SK-N-SH treated with all-trans-retinoic acid at 6 μM for 48 hours (cell line): ENCODE measurements around the gene PLEKHG4.

Experiments used
- ARNTL ChIP-seq: fragments of 450-650 bp; formaldehyde crosslinking; IDR thresholded peaks from 2 replicates; pipeline ENCODE4 v1.5.0; 2020; ENCODE audit warnings: low read depth, mild to moderate bottlenecking, moderate library complexity, borderline replicate concordance
- BACH2 ChIP-seq: fragments of 250-450 bp; sonication (Bioruptor Pico); IDR thresholded peaks from 2 replicates; pipeline ENCODE4 v1.9.0; 2021; ENCODE audit warnings: mild to moderate bottlenecking, borderline replicate concordance
- CSDC2 ChIP-seq: fragments of 250-450 bp; sonication (Bioruptor Pico); IDR thresholded peaks from 2 replicates; pipeline ENCODE4 v1.5.0; 2020; ENCODE audit warnings: mild to moderate bottlenecking, moderate library complexity
- CSRNP3 ChIP-seq: fragments of 250-450 bp; sonication (Bioruptor Pico); IDR thresholded peaks from 2 replicates; pipeline ENCODE4 v1.5.1; 2021; ENCODE audit warnings: mild to moderate bottlenecking, moderate library complexity
- ESRRG ChIP-seq: fragments of 250-450 bp; sonication (Bioruptor Pico); IDR thresholded peaks from 2 replicates; pipeline ENCODE4 v1.6.1; 2021; ENCODE audit warnings: mild to moderate bottlenecking
- PATZ1 ChIP-seq: fragments of 250-450 bp; sonication (Bioruptor Pico); IDR thresholded peaks from 2 replicates; pipeline ENCODE4 v1.8.0; 2020; ENCODE audit warnings: mild to moderate bottlenecking, moderate library complexity, borderline replicate concordance
- POU6F1 ChIP-seq: fragments of 250-450 bp; sonication (Bioruptor Pico); IDR thresholded peaks from 2 replicates; pipeline ENCODE4 v1.8.0; 2021; ENCODE audit warnings: low read depth, mild to moderate bottlenecking, moderate library complexity, borderline replicate concordance
- PPARA ChIP-seq: fragments of 250-450 bp; sonication (Bioruptor Pico); IDR thresholded peaks from 2 replicates; pipeline ENCODE4 v1.5.0; 2020; ENCODE audit warnings: mild to moderate bottlenecking, borderline replicate concordance
- TOX ChIP-seq: fragments of 250-450 bp; sonication (Bioruptor Pico); IDR thresholded peaks from 2 replicates; pipeline ENCODE4 v1.8.0; 2021; ENCODE audit warnings: mild to moderate bottlenecking, moderate library complexity, borderline replicate concordance
- TSHZ2 ChIP-seq: fragments of 250-450 bp; sonication (Bioruptor Pico); IDR thresholded peaks from 2 replicates; pipeline ENCODE4 v1.5.0; 2020; ENCODE audit warnings: mild to moderate bottlenecking, moderate library complexity
- ZFP3 ChIP-seq: fragments of 250-450 bp; sonication (Bioruptor Pico); IDR thresholded peaks from 2 replicates; pipeline ENCODE4 v1.5.0; 2020; ENCODE audit warnings: mild to moderate bottlenecking, moderate library complexity
- ZFP30 ChIP-seq: fragments of 450-650 bp; formaldehyde crosslinking; IDR thresholded peaks from 2 replicates; pipeline ENCODE4 v1.5.0; 2022; ENCODE audit warnings: mild to moderate bottlenecking, moderate library complexity
- ZNF565 ChIP-seq: fragments of 450-650 bp; formaldehyde crosslinking; conservative IDR thresholded peaks from 2 replicates; pipeline ENCODE4 v1.5.0; 2020; ENCODE audit warnings: low read depth, mild to moderate bottlenecking, moderate library complexity
- ZNF70 ChIP-seq: fragments of 450-650 bp; formaldehyde crosslinking; IDR thresholded peaks from 2 replicates; pipeline ENCODE4 v1.5.0; 2020; ENCODE audit warnings: mild to moderate bottlenecking, moderate library complexity

GRCh38 chr16:67242138-67242730 is 37.1 kb upstream of the PLEKHG4 start:
- TF ChIP-seq TOX (CRISPR knock-in tag) (no peak), PPARA (no peak), ZNF70 (CRISPR knock-in tag) (no peak), PATZ1 (CRISPR knock-in tag) (no peak), CSRNP3 (no peak), BACH2 (CRISPR knock-in tag) (no peak), POU6F1 (CRISPR knock-in tag) (no peak), TSHZ2 (CRISPR knock-in tag) (no peak), CSDC2 (no peak), ZFP3 (no peak), ESRRG (CRISPR knock-in tag) (no peak), ZNF565 (CRISPR knock-in tag) (no peak), ZFP30 (CRISPR knock-in tag) (no peak), ARNTL (CRISPR knock-in tag) (no peak)
